Heart left ventricle (tissue), 13 donors: ENCODE results near the gene ENTPD1.

Experiments
- POLR2A ChIP-seq, 2 donors: fragments of 450-650 bp; IDR thresholded peaks; one replicate each; pipeline ENCODE4 v1.6.1; 2017; ENCODE audit warnings: antibody characterized with exemption in 2 of 2, mild to moderate bottlenecking in 2 of 2, moderate library complexity in 2 of 2
- TF ChIP-seq, protein P1 (sequence below), 12 donors: fragments of 200-600 bp; sonication (generic) in 4 of 12; IDR thresholded peaks; one replicate each; pipeline versions ENCODE4 v1.5.0 to v1.8.0; 2018 to 2022; ENCODE audit warnings: antibody characterized with exemption in 12 of 12, mild to moderate bottlenecking in 5 of 12
- donor health status: ischemic (EF 13 %, LVEDD 7.1; RV severe dilation, severe dysfunction).
- donor health status: DM: no; HTN: yes; CAD: no.
- donor health status: DM: no; HTN: no; CAD: no.
- donor health status: ischemic (EF 25% LVEDD 6.9; RV normal size, moderate dysfunction).
- donor health status: ischemic (EF 25% LVEDD 5.7; RV mildly dilated, moderate dysfunction).
- donor health status: ischemic (EF 35%, LVEDD 5.7; RV mildly dilated, moderate dysfunction).
- donor health status: nonischemic (EF 11% LVEDD 7.7; RV severe dilation, severe dysfunction).
- donor health status: DM: yes; HTN: yes; CAD: no.
- donor health status: PGD.
- donor health status: ischemic (EF 29% LVEDD 5.4; RV normal size, mild dysfunction).
- donor health status: nonischemic (EF 23%, LVEDD 6.1; RV moderate dilation, normal function).

DNA sequence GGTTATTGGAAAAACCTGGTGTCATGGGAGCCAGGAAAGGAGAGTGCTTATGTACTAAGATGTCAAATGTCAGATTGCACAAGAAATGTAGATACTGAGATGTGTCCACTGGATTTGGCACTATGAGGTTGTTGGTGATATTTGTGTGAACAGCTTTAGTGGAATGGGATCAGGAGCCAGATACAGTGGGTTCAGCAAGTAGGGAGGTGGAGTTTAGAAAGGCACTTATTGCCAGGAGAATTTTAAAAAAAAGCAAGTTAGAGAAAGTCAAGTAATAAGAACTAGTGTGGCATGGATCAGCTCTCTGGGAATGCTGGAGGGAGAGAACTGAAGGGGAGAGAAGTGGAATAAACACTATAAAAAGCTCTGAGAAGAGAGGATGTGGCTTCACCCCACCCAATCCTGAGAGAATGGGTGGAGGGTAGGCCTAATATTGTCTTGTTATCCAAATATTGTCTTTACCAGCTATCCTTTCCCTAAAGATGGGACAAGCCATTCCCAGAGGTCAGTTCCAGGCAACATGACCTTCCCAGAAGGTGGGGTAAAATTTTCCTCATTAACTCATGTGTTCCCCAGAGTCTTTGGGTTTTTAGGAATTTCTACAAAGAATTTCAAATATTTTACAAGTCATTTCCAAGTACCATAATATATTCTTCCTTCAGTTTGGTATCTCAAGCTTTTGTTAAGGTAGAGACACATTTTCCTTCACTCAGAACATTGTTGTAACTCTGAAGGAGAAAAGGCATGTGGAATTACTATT, 42.3 kb downstream of the ENTPD1 start:
- TF ChIP-seq, protein P1, sequence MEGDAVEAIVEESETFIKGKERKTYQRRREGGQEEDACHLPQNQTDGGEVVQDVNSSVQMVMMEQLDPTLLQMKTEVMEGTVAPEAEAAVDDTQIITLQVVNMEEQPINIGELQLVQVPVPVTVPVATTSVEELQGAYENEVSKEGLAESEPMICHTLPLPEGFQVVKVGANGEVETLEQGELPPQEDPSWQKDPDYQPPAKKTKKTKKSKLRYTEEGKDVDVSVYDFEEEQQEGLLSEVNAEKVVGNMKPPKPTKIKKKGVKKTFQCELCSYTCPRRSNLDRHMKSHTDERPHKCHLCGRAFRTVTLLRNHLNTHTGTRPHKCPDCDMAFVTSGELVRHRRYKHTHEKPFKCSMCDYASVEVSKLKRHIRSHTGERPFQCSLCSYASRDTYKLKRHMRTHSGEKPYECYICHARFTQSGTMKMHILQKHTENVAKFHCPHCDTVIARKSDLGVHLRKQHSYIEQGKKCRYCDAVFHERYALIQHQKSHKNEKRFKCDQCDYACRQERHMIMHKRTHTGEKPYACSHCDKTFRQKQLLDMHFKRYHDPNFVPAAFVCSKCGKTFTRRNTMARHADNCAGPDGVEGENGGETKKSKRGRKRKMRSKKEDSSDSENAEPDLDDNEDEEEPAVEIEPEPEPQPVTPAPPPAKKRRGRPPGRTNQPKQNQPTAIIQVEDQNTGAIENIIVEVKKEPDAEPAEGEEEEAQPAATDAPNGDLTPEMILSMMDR (IDR thresholded peaks at IDR 0.05), result no peak
- TF ChIP-seq POLR2A (IDR thresholded peaks at IDR 0.05), result no peak
